GM21447 (cell line): ENCODE measurements around the gene TRIM56.
"Not testable (repeated sequence)": the region's sequence is repeated elsewhere in the genome, so short reads cannot be mapped to it uniquely, and the experiment has no call there.

ENCODE experiments used
- ATAC-seq: cut with Tn5 transposase; IDR thresholded peaks from one replicate; pipeline ENCODE4 v1.9.1; 2021; ENCODE audit not compliant: unreplicated experiment

The TRIM56 gene

DNA sequence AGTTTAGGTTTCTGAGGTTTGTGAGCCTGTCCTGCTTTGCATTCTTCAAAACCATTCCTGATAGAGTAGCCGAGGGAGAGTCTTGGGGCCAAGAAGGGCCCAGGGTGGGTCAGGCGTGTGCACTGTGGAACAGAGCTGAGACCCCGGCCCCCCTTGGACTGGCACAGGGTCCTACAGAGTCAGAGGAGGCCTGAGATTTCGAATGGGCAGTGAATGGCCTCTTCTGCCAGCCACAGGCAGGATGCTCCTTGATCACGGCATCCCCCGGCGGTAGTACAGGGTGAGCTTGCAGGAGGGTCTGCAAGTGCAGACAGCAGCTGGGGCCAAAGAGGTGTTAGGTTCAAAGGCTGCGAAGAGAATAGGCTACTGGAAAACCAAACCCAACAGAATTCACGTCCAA, 4.6 kb downstream of the TRIM56 start:
- ATAC-seq, result no peak

DNA sequence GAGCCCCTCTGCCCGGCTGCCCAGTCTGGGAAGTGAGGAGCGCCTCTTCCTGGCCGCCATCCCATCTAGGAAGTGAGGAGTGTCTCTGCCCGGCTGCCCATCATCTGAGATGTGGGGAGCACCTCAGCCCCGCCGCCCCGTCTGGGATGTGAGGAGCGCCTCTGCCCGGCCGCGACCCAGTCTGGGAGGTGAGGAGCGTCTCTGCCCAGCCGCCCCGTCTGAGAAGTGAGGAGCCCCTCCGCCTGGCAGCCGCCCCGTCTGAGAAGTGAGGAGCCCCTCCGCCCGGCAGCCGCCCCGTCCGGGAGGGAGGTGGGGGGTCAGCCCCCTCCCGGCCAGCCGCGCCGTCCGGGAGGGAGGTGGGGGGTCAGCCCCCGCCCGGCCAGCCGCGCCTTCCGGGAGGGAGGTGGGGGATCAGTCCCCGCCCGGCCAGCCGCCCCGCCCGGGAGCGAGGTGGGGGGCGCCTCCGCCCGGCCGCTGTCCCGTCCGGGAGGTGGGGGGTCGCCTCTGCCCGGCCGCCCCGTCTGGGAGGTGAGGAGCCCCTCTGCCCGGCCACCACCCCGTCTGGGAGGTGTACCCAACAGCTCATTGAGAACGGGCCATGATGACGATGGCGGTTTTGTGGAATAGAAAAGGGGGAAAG, 7.1 kb downstream of the TRIM56 start:
- not testable (repeated sequence) for ATAC-seq

DNA sequence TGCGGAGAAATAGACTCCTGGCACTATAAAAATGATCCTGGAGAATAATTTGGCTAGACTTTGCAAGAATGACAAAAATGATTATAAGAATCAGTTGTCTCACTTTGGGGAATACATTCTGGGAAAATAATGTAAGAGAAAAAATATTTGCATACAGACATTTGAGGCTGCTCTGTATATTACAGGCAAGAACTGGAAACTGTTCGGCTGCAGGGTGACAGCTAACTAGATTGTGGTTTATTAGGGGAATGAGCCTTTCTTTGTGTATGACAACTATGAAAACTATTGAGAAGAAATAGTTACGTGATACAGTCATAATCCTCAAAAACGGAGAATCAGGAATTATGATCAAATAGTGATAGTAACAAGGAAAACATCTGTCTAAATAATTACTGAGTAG, 8.6 kb downstream of the TRIM56 start:
- no peak for ATAC-seq

DNA sequence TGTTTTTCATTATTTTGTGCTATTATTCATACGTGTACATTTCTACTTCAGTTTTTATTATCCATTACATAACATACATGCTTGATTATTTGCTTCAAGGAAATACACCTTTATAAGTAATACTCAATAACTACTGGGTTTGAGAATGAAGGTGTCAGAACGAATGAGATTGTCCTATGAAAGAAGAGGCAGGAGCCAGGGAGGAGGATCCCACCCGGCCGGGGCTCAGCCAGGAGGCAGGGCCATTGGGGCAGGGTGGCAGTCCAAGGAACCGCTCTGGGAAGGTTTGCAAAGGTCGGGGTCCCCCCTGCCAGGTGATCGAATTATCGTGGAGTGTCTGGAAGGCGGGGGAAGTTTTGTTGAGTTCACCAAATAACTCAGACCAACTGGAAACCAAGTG, 9.1 kb downstream of the TRIM56 start:
- no peak for ATAC-seq

DNA sequence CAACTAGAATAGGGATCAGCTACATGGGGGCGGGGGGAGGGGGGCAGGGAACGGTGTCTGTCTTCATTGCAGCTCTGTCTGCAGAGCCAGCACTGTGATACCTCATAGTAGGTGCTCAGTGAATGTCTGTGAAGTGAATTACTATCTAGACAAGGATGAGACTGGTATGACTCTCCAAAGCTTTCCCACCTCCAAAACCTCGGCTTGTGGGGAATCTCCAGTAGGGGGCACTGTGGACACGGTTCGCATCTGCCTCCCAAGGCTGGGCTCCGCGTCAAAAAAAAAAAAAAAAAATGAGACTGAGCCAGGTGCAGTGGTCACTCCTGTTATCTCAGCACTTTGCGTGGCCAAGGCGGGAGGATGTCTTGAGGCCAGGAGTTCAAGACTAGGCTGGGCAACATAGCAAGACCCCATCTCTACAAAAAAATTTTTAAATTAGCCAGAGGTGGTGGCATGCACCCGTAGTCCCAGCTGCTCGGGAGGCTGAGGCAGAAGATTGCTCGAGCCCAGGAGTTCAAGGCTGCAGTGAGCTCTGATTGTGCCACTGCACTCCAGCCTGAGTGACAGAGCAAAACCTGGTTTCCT, 9.6 kb downstream of the TRIM56 start:
- ATAC-seq, result no peak

DNA sequence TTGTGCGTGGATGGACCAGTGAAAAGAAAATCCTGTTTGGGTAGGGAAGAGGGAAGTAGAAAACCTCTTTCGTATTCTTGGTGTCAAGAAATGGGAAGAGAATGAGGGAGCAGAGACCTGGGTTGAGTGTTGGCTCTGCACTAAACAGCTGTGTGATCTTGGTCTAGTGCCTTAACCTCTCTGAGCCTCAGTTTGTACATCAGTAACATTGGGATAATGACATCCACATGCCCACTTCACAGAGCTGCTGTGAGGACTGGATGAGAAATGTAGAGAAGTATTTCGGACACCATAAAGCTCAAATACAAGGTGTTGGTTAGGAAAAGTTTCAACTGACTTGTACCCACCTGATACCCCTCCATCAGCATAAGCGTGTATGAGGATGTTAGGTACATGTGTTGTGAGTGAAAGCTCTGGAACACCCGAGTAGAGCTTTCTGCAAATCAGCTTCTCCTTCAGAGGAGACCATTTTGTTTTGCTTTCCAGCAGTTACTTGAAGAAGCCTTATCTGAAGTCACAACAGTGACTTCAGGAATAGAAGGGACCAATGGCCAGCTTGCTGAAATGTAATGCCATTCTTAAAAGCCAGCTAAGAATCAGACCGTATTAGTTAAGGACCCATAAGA, 11.2 kb downstream of the TRIM56 start:
- ATAC-seq, result no peak

DNA sequence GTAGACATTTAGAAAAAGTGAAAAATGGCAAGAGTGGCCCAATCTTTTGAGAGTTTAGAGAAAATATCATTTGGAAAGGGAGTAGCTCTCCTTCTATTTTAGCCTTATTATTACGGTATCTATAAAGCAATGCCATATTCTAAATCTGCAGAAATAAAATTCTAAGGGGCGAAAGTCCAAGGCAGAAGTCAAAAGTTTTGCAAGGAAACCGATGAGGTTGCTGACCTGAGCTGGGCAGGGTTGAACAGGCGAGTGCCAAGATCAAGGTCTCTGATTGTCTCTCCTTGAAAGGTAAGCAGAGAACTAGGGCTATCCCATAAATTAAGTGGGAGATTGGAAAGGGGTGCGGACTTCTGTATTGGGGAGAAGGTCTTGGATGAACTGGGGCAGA, 11.7 kb downstream of the TRIM56 start:
- no peak for ATAC-seq

DNA sequence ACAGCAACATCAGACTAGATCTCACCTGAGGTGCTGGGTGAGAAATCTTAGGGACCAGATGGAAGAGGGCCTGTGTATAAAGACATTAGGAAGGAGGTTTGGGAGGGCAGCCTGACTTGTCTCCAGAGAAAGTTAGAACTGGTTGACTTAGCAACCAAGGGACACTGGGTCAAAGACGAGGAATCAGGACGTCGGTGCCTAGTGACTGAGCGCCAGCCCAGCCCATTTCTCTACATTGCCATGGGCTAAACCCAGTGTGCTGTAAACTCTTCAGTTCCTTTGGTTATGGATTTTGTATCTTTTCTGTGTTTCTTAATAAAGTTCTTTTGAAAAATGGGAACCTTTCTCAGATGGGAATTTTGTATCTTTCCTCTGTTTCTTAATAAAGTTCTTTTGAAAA, 12.3 kb downstream of the TRIM56 start:
- no peak for ATAC-seq

DNA sequence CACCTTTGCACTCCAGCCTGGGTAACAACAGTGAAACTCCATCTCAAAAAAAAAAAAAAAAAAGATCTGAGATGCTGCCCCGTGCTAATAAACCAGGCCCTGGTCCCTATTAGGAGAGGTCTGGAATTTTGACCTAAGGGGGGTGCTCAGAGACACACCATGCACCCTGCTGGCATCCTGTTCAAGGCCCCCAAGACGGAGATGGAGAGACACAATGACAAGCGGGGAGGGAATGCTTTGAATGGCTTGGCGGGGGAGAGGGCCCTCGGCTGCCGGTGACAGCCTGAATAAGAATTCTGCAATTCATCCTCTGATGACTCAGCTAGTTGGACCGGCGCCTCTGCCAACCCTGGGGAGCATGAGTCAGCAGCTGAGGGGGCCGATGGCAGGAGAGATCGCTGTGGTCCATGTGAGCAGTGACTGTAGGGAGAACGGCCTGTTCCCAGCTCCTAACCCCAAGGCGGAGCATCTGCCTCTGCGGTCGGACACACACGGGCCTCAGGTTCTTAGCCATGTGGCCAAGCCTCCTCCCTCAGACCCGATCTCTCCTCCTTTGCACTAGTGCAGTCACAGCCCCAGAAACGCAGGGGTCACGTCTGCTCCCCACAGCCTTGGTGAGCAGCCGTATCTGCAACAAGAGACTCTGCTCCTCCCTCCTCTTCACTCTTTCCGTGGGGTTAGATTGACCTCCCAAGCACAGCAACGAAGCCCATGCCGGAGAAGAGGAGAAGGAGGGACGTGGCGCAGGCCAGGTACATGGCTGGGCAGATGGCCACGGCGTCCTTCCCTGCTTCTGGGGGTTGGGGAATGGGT, 14.9 kb downstream of the TRIM56 start:
- no peak for ATAC-seq

DNA sequence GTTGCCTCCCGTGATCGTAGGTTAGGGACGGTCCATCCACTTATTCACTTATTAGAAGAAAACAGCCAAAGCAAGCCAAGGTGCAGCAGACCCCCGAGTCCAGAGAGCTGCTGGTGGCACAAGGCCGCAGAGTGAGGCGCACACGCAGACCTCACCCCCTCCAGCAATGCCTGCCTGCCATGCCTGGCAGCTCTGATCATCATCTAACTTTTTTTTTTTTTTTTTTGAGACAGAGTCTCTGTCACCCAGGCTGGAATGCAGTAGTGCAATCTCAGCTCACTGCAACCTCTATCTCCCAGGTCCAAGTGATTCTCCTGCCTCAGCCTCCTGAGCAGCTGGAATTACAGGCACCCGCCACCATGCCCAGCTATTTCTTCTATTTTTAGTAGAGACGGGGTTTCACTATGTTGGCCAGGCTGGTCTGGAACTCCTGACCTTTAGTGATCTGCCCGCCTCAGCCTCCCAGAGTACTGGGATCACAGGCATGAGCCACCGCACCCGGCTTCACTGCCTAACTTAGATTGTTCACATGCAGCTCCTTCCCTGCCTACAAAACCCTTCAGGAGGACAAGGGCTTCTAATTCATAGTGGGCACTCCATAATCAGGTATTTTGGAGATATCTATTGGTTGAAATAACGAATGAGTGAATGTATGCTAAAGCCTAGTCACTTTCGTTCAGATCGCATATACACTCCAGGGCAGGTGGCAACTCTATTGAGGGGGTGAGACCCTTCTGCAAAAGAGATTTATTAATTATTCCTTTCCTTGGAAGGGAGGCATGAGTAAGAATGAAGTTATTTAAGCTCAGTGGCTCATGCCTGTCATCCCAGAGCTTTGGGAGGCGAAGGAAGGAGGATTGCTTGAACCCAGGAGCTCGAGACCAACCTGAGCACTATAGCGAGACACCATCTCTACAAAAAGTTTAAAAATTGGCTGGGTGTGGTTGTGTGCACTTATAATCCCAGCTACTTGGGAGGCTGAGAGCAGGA, 15.9 kb downstream of the TRIM56 start:
- ATAC-seq, result no peak

DNA sequence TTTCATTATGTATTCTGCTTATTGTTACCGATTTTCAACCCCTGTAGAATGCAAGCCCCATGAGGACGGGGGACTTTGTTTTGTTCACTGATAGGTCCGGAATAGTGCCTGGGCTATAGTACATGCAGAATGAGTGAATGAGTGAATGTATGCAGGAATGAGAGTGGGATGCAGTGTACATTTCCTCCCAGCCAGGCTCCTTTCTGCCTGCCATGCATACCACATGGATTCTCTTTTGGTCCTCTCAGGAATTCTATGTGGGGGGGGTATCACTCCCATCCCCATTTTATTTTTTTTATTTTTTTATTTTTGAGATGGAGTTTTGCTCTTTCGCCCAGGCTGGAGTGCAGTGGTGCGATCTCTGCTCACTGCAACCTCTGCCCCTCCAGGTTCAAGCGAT, 16.7 kb downstream of the TRIM56 start:
- ATAC-seq, result no peak

DNA sequence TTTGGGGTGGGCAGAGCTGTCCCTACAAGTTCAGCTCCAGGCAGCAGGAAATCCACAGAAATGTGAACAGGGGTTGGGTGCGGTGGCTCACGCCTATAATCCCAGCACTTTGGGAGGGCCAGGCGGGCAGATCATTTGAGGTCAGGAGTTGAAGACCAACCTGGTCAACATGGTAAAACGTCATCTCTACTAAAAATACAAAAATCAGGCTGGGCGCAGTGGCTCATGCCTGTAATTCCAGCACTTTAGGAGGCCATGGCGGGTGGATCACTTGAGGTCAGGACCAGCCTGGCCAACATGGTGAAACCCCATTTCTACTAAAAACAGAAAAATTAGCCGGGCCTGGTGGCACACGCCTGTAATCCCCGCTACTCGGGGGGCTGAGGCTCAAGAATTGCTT, 18.4 kb downstream of the TRIM56 start:
- not testable (repeated sequence) for ATAC-seq

DNA sequence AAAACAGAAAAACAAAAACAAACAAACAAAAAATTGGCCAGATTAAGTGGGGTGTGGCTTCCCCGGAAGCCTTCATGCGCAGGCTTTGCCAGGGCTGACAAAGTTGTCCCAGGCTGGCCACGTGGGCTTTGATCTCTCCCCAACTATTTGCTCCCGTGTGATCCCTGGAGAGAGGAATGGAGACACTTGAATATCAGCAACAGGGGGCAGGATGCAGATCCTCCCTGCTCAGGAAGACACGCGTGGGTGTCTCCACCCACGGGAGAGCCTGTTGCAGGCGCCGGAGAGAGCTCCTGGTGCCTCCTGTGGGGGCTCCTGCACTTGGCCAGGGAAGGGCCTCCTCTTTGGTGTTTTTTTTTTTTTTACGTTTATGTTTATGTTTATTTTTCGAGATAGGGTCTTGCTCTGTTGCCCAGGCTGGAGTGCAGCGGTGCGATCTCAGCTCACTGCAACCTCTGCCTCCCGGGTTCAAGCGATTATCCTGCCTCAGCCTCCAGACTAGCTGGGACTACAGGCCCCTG, 19.0 kb downstream of the TRIM56 start:
- no peak for ATAC-seq

DNA sequence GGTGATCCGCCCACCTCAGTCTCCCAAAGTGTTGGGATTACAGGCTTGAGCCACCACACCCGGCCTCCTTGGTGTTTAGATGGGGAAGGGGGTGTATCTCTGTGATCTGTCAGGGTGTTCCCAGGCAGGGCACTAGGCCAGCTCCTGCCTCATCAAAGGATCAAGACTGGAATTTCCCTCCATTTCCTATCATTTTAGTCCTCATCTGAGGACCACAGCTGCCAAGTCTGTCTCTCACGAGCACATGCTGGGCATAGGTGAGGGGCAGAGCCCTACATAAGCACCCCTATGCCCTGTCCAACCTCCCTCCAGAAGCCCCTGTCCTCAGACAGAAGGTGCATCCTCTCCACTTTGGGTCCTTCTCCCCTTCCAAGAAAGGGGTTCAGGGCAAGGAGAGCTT, 19.5 kb downstream of the TRIM56 start:
- no peak for ATAC-seq

DNA sequence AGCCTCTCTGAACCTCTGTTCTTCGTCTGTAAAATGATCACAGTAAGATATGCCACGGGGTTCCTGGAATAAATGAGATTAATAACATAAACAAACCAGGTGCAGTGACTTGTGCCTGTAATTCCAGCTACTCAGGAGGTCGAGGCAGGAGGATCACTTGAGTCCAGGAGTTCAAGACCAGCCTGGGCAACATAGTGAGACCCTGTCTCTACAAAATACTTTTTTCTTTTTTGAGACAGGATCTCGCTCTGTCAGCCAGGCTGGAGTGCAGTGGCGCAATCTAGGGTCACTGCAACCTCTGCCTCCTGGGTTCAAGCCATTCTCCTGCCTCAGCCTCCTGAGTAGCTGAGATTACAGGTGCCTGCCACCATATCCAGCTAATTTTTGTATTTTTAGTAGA, 20.0 kb downstream of the TRIM56 start:
- not testable (repeated sequence) for ATAC-seq

DNA sequence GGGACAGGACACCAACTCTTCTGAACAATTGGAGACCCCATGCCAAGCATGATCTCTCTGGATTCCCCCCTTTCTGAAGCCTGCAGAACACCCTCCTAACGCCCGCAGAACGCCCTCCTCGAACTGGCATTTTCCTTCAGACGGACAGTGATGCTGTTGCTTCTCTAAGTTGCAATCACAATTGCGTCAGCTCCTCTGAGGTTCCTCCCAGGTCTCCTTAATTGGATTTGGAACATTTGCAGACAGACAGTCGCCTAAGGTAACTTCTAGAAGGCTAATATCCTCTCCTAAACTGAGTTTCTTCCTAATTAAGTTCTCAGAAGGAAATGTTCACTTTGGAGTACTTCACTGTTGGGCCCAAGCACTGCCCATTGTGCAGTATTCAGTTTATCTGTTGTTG, 21.1 kb downstream of the TRIM56 start:
- no peak for ATAC-seq

DNA sequence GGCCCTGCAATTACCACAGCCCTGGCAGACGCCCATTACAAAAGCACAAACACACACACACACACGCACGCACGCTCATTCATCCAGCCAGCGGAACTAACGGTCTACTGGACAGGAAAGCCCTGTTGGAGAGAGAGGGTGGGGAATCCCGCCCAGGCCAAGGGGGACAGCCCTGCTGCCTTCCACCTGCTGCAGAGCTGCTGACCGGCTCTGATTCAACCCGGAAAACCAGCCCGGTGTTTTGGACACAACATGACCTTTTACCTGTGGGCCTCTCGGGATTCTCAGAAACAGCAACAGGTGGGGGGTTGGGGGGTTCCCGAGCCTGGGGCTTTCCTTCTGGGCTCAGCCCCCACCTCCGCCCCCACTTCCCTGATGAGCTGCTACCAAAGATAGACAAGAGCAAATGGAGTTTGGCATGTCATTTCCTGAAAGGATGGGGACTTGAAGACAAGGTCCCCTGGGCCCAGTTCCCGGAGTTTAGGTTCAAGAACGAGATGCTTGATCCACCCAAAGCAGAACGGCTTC, 23.1 kb downstream of the TRIM56 start:
- no peak for ATAC-seq

DNA sequence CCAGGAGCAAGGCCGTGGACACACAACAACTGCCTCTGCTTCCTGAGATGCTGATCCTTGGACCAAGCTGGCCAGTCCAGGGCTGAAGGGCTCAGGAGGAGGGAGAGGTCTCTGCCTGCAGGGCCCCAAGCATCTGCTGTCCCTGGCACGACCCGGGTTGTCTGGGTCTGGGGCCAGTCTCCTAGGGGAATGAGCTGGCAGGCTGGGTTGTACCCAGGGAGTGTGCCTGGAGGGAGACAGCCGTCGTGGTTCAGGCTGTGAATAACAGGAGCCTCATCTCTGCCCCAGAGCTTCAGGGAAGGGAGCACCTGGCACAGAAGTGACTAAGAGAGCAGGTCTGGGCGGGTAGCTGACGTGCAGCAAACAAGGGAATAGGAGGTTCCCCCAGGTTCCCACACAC, 23.7 kb downstream of the TRIM56 start:
- no peak for ATAC-seq

DNA sequence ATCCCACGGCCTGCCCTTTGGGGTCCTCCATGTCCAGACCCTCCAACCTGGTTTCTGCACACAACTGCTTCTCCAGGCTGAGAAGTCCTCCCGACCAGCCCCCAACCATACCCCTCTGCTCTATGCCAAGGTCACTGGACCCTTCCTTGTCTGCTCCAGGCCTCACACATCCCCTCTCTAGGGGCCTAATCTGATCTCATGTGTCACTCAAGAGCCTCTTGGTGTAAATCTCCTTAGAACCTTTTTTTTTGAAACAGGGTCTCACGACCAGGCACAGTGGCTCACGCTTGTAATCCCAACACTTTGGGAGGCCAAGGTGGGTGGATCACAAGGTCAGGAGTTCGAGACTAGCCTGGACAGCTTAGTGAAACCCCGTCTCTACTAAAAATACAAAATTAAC, 24.1 kb downstream of the TRIM56 start:
- no peak for ATAC-seq

DNA sequence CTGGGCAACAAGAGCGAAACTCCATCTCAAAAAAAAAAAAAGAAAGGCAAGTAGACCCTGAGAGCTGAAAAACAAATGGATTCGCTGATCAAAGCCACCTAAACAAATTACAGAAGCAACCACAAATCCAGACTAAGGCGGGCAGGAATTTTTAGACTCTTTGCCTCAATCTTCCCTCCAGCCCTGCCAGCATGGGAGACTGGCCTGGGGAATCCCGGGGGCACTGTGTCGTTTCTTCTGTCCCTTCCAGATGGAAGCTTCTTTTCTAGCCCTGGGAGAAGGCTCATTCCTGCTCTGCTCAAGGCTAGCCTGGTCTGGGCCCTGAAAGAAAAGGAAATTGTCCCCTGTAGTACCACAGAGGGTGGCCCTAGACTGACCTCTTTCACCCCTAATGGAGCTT, 26.0 kb downstream of the TRIM56 start:
- no peak for ATAC-seq
